ENCODE data around the gene PLCD3. TPM values are rescaled to one million over a fixed set of nuclear protein-coding genes. Genes with fewer than 3 reads are reported as not detected.

Gene PLCD3
- total and polyA plus RNA-seq, 2 of the 13 experiments (the other 11 are each of a cell fraction or from before 2014, with no cell fraction given): 11.3 to 39.1 TPM

DNA sequence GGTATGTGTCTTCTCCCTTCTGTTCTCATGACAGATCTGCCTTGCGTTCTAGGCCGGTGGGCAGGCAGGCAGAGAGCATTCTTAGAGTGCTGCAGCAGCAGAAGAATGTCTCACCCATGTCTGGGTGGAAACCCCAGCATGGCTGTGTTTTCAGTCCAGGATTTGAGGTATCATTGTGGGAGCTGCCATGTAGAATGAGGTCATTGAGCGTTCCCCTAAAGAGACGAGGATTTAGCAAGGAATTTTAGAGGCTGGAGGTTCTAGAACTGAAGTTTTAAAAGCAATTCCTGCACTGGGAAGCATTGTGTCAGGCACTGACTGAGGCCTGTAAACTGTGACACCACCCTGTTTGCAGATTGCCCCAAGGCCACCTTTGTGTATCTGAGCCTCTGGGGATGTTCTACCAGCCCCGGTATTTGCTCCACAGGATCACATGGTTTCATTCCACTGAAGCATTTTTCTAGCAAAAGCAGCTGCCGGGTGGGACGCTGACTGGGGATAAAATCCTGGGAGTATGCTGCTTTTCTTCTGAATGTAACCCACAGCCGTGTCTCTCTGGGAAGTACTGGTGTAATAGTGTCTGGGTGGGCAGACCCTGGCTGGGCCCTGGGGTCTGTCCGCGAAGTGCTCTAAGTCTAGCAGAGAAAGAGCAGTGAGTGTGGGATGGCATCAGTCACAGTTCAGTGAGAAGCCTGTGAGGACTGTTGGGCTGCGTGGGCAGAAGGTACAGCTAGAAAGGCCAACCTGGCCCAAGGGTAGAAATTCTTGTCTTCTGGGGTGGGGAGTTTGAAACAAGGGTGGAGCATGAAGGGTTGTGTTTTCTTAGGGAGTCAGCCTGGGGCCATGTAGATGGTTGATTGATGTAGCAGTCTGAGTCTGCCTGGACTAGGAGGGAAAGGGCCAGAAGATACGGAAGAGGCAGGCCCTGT is 30.2 kb downstream of the PLCD3 start (continued):
- TF ChIP-seq SMYD3 (CRISPR knock-in tag; IDR thresholded peaks at IDR 0.05) (no peak), CHD2 (IDR thresholded peaks at IDR 0.05; ENCODE audit: low read depth, low read length) (no peak), NR3C1 (CRISPR knock-in tag; IDR thresholded peaks at IDR 0.05) (no peak), TOE1 (CRISPR knock-in tag; IDR thresholded peaks at IDR 0.05) (no peak), ZNF576 (CRISPR knock-in tag; IDR thresholded peaks at IDR 0.05) (no peak), GABPA (IDR thresholded peaks at IDR 0.05; ENCODE audit: low read depth, low read length) (no peak), GABPA (CRISPR knock-in tag; IDR thresholded peaks at IDR 0.05; ENCODE audit: low read depth) (no peak), RAD51 (IDR thresholded peaks at IDR 0.05; ENCODE audit: borderline replicate concordance) (no peak), ZNF83 (CRISPR knock-in tag; IDR thresholded peaks at IDR 0.05; ENCODE audit: borderline replicate concordance) (no peak), BCL3 (CRISPR knock-in tag; IDR thresholded peaks at IDR 0.05) (no peak), CBFB (CRISPR knock-in tag; IDR thresholded peaks at IDR 0.05) (0 out of 2 replicates have a peak, but pooled peaks have one; percentile 39), KLF16 (CRISPR knock-in tag; IDR thresholded peaks at IDR 0.05) (peak in 1 of 2 experiments; percentile 60; a peak in 1 of 4 replicates), KLF6 (CRISPR knock-in tag; IDR thresholded peaks at IDR 0.05) (no peak), THYN1 (CRISPR knock-in tag; IDR thresholded peaks at IDR 0.05; ENCODE audit: borderline replicate concordance, low read depth) (no peak), ZNF224 (CRISPR knock-in tag; IDR thresholded peaks at IDR 0.05) (no peak), TCF7L2 (IDR thresholded peaks at IDR 0.05; ENCODE audit: low read depth, low read length) (no peak), FOXK1 (CRISPR knock-in tag; IDR thresholded peaks at IDR 0.05; ENCODE audit: borderline replicate concordance, low read depth) (peak; percentile 36; the same call in 1 of the 2 replicates), SNAI1 (CRISPR knock-in tag; IDR thresholded peaks at IDR 0.05; ENCODE audit: borderline replicate concordance) (no peak), MTF1 (CRISPR knock-in tag; IDR thresholded peaks at IDR 0.05) (no peak)
- TF ChIP-seq, protein P1, sequence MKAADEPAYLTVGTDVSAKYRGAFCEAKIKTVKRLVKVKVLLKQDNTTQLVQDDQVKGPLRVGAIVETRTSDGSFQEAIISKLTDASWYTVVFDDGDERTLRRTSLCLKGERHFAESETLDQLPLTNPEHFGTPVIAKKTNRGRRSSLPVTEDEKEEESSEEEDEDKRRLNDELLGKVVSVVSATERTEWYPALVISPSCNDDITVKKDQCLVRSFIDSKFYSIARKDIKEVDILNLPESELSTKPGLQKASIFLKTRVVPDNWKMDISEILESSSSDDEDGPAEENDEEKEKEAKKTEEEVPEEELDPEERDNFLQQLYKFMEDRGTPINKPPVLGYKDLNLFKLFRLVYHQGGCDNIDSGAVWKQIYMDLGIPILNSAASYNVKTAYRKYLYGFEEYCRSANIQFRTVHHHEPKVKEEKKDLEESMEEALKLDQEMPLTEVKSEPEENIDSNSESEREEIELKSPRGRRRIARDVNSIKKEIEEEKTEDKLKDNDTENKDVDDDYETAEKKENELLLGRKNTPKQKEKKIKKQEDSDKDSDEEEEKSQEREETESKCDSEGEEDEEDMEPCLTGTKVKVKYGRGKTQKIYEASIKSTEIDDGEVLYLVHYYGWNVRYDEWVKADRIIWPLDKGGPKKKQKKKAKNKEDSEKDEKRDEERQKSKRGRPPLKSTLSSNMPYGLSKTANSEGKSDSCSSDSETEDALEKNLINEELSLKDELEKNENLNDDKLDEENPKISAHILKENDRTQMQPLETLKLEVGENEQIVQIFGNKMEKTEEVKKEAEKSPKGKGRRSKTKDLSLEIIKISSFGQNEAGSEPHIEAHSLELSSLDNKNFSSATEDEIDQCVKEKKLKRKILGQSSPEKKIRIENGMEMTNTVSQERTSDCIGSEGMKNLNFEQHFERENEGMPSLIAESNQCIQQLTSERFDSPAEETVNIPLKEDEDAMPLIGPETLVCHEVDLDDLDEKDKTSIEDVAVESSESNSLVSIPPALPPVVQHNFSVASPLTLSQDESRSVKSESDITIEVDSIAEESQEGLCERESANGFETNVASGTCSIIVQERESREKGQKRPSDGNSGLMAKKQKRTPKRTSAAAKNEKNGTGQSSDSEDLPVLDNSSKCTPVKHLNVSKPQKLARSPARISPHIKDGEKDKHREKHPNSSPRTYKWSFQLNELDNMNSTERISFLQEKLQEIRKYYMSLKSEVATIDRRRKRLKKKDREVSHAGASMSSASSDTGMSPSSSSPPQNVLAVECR (CRISPR knock-in tag; IDR thresholded peaks at IDR 0.05; ENCODE audit: borderline replicate concordance): peak; percentile 68; the same call in 1 of the 2 replicates
- TF ChIP-seq, protein P2, sequence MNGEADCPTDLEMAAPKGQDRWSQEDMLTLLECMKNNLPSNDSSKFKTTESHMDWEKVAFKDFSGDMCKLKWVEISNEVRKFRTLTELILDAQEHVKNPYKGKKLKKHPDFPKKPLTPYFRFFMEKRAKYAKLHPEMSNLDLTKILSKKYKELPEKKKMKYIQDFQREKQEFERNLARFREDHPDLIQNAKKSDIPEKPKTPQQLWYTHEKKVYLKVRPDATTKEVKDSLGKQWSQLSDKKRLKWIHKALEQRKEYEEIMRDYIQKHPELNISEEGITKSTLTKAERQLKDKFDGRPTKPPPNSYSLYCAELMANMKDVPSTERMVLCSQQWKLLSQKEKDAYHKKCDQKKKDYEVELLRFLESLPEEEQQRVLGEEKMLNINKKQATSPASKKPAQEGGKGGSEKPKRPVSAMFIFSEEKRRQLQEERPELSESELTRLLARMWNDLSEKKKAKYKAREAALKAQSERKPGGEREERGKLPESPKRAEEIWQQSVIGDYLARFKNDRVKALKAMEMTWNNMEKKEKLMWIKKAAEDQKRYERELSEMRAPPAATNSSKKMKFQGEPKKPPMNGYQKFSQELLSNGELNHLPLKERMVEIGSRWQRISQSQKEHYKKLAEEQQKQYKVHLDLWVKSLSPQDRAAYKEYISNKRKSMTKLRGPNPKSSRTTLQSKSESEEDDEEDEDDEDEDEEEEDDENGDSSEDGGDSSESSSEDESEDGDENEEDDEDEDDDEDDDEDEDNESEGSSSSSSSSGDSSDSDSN (CRISPR knock-in tag; IDR thresholded peaks at IDR 0.05): peak; percentile 44
